Esophagus squamous epithelium (tissue), 5 donors: Measurements from ENCODE around the gene LCA5L. TPM values are rescaled to one million over a fixed set of nuclear protein-coding genes. Genes with fewer than 3 reads are reported as not detected.

ENCODE experiments used
- DNase-seq: peaks from one replicate; lab custom pipeline; 2025; lab: John Stamatoyannopoulos, UW
- H3K27ac ChIP-seq, 4 donors: fragments of 200-600 bp; sonication (generic); one replicate each; pipeline ENCODE4 v1.5.1; 2016 to 2019; ENCODE audit warnings: mild to moderate bottlenecking in 1 of 4
- H3K27me3 ChIP-seq, 4 donors: fragments of 200-600 bp; sonication (generic); 1 replicate in 3 of 4; 2 replicates in 1 of 4; pipeline versions ENCODE4 v1.5.1 to v1.6.0; 2017 to 2021; ENCODE audit warnings: antibody characterized with exemption in 1 of 4
- H3K36me3 ChIP-seq, 3 donors: fragments of 200-600 bp; sonication (generic); one replicate each; pipeline ENCODE4 v1.5.1; 2016 to 2019
- H3K4me1 ChIP-seq, 3 donors: fragments of 200-600 bp; sonication (generic); one replicate each; pipeline ENCODE4 v1.5.1; 2017 to 2019
- H3K4me3 ChIP-seq, 4 donors: fragments of 200-600 bp; sonication (generic); 1 replicate in 3 of 4; 2 replicates in 1 of 4; pipeline ENCODE4 v1.5.1; 2016 to 2019; ENCODE audit warnings: mild to moderate bottlenecking in 2 of 4, moderate library complexity in 1 of 4
- H3K9me3 ChIP-seq, 3 donors: fragments of 200-600 bp; sonication (generic); one replicate each; pipeline ENCODE4 v1.5.1; 2016 to 2019
- POLR2A ChIP-seq, 4 donors: fragments of 450-650 bp; IDR thresholded peaks; one replicate each; pipeline ENCODE4 v1.6.1; 2017; ENCODE audit warnings: antibody characterized with exemption in 4 of 4, mild to moderate bottlenecking in 4 of 4, moderate library complexity in 3 of 4
- WGBS, 2 donors: methylation state at CpG; one replicate each; pipeline ENCODE4 v1.1.5; 2018; 5-methylcytosine and 5-hydroxymethylcytosine counted together
- intact Hi-C: fragments of 100-400 bp; cut with DNase I; formaldehyde crosslinking; loops from one replicate; pipeline ENCODE4 v1.15.0; 2022
- total RNA-seq, 4 donors: library from RNA; depleted of rRNA; stranded (reverse); fragments of >200 nt; gene quantifications; one replicate each; pipeline ENCODE4 v1.1.0, GENCODE V29; 2016
- TF ChIP-seq, protein P1 (sequence below), 6 experiments: fragments of 450-650 bp in 4 of 6; fragments of 200-600 bp in 2 of 6; sonication (generic) in 2 of 6; IDR thresholded peaks; one replicate each; pipeline ENCODE4 v1.5.1; 2016 to 2019; ENCODE audit warnings: antibody characterized with exemption in 6 of 6, mild to moderate bottlenecking in 4 of 6, moderate library complexity in 4 of 6
- donor health status: DM: yes; HTN: yes; CAD: no.

Gene LCA5L
- total RNA-seq, 4 donors from 2014 or later: 0.44 to 1.7 (median 0.82) TPM; not detected in 1

DNA sequence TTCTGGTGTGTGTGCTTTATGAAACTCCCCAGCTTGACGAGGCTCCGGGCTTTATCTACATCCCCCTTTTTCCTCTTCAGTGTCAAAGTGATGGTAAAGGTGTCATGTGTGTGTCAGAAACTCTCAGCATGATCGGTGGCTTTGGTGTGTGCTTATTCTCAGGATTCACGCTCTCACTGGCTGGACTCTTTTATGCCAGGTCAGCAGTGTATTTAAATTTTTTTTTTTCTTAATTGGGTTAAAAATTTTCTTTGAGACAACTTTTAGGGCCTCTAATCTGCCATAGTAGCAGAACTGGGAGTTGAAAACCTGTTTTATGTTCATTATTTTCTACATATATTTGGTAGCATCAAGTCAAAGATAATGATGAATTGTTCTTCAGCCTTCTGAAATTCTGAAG is 27.2 kb upstream of the LCA5L start:
- TF ChIP-seq POLR2A (IDR thresholded peaks at IDR 0.05): no peak
- TF ChIP-seq, protein P1, sequence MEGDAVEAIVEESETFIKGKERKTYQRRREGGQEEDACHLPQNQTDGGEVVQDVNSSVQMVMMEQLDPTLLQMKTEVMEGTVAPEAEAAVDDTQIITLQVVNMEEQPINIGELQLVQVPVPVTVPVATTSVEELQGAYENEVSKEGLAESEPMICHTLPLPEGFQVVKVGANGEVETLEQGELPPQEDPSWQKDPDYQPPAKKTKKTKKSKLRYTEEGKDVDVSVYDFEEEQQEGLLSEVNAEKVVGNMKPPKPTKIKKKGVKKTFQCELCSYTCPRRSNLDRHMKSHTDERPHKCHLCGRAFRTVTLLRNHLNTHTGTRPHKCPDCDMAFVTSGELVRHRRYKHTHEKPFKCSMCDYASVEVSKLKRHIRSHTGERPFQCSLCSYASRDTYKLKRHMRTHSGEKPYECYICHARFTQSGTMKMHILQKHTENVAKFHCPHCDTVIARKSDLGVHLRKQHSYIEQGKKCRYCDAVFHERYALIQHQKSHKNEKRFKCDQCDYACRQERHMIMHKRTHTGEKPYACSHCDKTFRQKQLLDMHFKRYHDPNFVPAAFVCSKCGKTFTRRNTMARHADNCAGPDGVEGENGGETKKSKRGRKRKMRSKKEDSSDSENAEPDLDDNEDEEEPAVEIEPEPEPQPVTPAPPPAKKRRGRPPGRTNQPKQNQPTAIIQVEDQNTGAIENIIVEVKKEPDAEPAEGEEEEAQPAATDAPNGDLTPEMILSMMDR (IDR thresholded peaks at IDR 0.05): no peak
- Histone ChIP-seq H3K4me3 (no peak overlapping the region), H3K27me3 (no peaks in the 10 kb centered on the region), H3K4me1 (no peaks in the 10 kb centered on the region), H3K27ac (no peak overlapping the region), H3K9me3 (no peaks in the 10 kb centered on the region), H3K36me3 (no peaks in the 10 kb centered on the region)
- no peak for DNase-seq
- WGBS, 2 donors: 80 to 82% methylated on average over 4 of the region's 4 CpGs
- intact Hi-C loops: no loop called here

DNA sequence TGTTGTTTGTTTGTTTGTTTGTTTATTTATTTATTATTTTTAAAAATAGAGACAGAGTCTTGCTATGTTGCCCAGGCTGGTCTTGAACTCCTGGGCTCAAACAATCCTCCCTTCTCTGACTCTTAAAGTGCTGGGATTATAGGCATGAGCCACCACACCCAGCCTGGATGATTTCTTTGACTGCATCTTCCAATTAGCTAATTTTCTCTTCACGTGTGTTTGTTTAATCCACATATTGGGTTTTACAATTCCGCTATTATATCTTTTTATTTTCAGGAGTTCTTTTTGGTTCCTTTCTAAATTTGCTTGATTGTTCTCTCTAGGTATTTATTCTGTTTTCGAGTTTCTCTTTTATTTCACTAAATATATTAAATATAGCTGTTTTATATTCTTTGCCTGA is 26.0 kb upstream of the LCA5L start:
- WGBS, 2 donors: 86 to 89% methylated on average over 3 of the region's 3 CpGs
- H3K4me3 ChIP-seq: no peak overlapping the region

DNA sequence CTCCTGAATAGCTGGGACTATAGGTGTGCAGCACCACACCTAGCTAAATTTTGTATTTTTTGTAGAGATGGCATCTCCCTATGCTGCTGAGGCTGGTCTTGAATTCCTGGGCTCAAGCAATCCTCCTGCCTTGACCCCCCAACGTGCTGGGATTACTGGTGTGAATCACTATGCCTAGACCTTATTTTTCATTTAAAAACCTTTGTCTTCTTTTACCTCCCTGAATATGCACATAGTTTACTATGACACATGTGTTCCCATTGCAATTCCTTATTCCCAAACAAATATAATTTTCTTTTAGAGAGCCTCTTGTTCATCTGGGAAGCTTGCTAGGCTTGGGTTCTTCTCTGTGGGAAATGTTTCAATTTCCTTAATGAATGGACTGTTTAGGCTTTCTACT is 23.0 kb upstream of the LCA5L start:
- Histone ChIP-seq H3K4me1 (no peaks in the 10 kb centered on the region), H3K36me3 (no peaks in the 10 kb centered on the region), H3K27me3 (no peaks in the 10 kb centered on the region), H3K9me3 (no peaks in the 10 kb centered on the region), H3K27ac (no peak overlapping the region), H3K4me3 (no peak overlapping the region)
- DNase-seq: no peak
- 74 to 95% methylated on average over 1 of the region's 1 CpG for WGBS, 2 donors
- intact Hi-C loops: no loop called here
- TF ChIP-seq, protein P1 (IDR thresholded peaks at IDR 0.05): no peak
- TF ChIP-seq POLR2A (IDR thresholded peaks at IDR 0.05): no peak

More for the DNA sequence above, 26.0 kb upstream of the LCA5L start:
- no peak overlapping the region for H3K27ac ChIP-seq
- intact Hi-C loops: no loop called here
- no peaks in the 10 kb centered on the region for H3K9me3 ChIP-seq
- H3K27me3 ChIP-seq: no peaks in the 10 kb centered on the region
- DNase-seq: no peak
- H3K4me1 ChIP-seq: no peaks in the 10 kb centered on the region
- no peak for TF ChIP-seq POLR2A (IDR thresholded peaks at IDR 0.05)
- TF ChIP-seq, protein P1 (IDR thresholded peaks at IDR 0.05): no peak
- H3K36me3 ChIP-seq: no peaks in the 10 kb centered on the region

DNA sequence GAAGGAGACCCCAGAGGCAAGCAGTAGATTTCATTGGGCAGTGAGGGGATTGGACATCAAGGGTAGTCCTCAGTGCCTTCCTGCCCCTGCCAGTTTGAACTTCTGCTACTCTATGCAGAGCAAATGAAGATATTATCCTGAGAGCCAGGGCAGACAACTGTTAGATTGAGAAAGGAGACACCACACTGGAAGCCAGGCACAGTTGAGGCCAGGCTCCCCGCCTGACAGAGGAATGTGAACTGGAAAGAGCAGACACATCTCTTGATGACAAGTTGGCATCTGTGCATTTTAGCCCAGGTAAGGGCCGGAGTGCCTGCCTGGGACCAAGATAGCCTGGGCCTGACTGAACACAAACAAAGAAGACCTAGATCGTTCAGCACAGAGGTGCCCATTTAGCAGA is 22.2 kb upstream of the LCA5L start:
- no peaks in the 10 kb centered on the region for H3K9me3 ChIP-seq
- intact Hi-C loops: no loop called here
- TF ChIP-seq, protein P1 (IDR thresholded peaks at IDR 0.05): no peak
- TF ChIP-seq POLR2A (IDR thresholded peaks at IDR 0.05): no peak
- H3K36me3 ChIP-seq: no peaks in the 10 kb centered on the region
- no peak for DNase-seq
- no peak overlapping the region for H3K27ac ChIP-seq
- no peaks in the 10 kb centered on the region for H3K27me3 ChIP-seq
- WGBS, 2 donors: 86 to 94% methylated on average over 2 of the region's 3 CpGs
- no peak overlapping the region for H3K4me3 ChIP-seq
- no peaks in the 10 kb centered on the region for H3K4me1 ChIP-seq

DNA sequence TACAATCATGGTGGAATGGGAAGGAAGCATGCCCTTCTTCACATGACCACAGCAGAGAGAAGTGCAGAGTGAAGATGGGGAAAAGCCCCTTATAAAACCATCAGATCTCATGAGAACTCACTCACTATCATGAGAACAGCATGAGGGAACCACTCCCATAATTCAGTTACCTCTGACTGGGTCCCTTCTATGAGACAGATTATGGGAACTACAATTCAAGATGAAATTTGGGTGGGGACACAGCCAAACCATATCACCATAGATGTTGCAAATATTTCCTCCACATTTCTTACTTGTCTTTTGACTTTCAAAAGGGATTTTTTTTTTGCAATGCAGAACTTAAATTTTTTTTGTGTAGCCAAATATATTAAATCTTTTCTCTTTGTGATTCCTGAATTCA is 21.0 kb upstream of the LCA5L start:
- H3K27me3 ChIP-seq: no peaks in the 10 kb centered on the region
- intact Hi-C loops: no loop called here
- TF ChIP-seq POLR2A (IDR thresholded peaks at IDR 0.05): no peak
- TF ChIP-seq, protein P1 (IDR thresholded peaks at IDR 0.05): no peak
- H3K27ac ChIP-seq: no peak overlapping the region
- H3K4me1 ChIP-seq: no peaks in the 10 kb centered on the region
- no peaks in the 10 kb centered on the region for H3K36me3 ChIP-seq
- no peak for DNase-seq
- no peaks in the 10 kb centered on the region for H3K9me3 ChIP-seq
- no peak overlapping the region for H3K4me3 ChIP-seq
